HG02840 (cell line): ENCODE data around the gene CD1D.
A peak's percentile ranks its signal among the peaks of the same experiment; 100 is the strongest.

Experiments used
- ATAC-seq: cut with Tn5 transposase; IDR thresholded peaks from one replicate; pipeline ENCODE4 v1.9.1; 2021; ENCODE audit warnings: mild to moderate bottlenecking, moderate library complexity, moderate number of reproducible peaks; ENCODE audit not compliant: unreplicated experiment, low FRiP score

The CD1D gene

DNA sequence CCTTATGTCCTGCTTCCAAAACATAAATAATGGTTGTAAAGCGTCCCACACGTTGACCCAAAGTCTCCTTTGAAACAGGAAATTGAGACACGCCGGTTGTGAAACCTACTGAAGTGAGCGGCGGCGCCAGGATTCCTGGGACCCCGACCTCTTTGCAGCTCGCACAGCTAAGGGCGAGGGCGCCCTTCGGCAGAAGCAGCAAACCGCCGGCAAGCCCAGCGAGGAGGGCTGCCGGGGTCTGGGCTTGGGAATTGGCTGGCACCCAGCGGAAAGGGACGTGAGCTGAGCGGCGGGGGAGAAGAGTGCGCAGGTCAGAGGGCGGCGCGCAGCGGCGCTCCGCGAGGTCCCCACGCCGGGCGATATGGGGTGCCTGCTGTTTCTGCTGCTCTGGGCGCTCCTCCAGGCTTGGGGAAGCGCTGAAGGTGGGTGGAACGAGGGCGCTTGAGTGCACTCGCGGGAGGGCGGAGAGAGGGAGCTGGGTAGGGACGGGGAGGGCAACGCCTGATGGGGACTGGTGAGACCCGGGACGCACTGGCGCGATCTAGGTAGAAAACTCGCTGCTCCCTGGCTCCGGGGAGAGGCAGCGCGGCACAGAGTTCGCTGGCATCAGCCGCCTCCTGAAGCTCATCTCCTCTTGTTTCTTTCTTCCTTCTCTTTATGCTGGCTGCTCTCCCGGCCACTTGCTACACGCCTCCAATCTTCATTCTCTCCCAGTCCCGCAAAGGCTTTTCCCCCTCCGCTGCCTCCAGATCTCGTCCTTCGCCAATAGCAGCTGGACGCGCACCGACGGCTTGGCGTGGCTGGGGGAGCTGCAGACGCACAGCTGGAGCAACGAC, at the start of gene CD1D:
Gene CD1D, plus strand, starts transcription at position 155 of the 836 bp plus-strand sequence. Its CDS starts 207 bp downstream, at position 362.
- no peak for ATAC-seq

DNA sequence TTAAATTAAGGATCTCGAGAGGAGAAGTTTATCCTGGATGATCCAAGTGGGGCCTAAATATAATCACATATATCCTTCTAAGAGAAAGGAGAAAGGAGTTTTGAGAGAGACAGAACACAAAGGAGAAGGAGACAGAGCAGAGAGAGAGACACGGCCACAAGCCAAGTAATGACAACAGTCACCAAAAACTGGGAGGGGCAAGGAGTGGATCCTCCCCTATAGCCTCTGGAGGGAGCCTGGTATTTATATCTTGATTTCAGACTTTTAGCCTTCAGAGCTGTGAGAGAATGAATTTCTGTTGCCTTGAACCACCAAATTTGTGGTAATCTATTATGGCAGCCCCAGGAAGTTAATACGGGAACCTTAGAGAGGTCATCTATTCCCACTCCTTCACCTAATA, 49.5 kb upstream of the CD1D start:
- ATAC-seq, result no peak

DNA sequence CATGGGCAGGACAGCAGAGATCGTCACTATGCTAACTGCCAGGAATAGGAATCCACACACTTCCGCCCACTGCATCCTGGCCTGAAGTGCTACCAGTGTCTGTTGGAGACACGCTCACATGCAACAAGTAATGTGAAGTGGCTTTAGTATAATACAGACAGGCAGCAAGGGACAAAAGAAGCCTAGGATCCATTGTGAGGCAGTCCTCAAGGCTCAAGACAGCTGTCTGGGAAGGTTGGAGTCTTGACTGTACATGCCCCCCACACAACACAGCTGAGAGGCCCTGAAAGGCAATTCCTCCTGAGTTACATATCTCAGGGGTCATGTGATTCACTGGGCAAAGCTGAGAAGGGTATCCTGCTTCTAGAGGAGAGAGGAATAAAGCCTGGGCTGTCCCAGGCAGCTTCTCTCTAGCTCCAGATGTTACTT, 39.9 kb upstream of the CD1D start:
- ATAC-seq, result no peak

DNA sequence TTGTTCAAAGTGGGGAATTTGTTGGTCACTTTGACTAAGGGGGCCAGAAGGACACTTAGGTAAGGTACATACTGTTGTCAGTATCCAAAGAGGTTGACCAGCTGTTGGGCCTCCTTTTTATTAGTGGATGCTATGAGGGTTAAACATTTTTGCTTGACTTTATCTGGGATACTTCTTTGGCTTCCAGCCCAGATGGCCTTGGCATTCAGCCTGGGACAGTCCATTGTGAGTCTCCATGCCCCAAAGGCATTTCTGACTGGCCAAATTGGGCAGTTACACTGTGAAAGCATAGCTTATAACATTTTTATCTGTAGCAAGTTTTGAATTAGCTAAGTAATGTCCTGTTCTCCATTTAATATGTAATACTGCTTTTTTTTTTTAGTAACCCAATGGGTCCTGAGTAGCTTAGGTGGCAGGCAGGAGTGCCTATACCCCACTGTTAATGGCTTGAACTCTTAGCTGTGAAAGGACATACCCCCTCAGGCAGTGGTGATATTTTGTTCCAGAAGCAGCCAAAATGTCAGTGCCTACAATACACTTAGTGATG, 35.4 kb upstream of the CD1D start:
- no peak for ATAC-seq

DNA sequence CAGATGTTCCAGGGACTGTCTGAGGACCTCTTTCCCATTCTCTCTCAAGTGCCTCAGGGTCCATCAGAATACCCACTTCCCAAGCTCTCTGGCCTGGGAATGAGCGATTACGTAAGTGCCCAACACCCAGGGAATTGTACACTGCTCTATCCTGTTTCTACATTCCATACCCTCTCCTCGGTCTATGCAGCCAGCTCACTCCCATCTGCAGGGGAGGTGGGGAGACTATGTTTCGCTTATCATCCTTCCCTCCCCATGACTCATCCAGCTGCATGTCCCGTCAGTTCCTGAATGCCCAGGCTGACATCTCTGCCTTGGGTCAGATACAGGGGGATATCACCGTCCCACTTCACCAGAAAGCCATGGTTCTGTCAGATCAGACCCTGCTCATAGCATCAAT, 34.5 kb upstream of the CD1D start:
- ATAC-seq, result no peak

DNA sequence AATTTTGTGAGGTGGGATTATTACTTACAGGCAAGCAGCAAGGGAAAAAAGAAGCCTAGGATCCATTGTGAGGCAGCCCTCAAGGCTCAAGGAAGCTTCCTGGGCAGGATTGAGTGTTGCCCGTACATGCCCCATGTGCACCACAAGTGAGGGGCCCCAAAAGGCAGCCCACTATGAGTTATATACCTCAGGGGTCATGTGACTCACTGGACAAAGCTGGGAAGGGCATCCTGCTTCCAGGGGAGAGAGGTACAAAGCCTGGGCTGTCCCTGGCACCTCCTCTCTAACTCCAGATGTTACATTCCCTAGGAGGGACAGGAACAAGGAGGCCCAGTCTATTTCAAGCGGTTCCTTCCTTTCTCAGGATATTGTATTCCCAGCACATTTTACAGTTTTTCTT, 34.0 kb upstream of the CD1D start:
- ATAC-seq, result no peak

DNA sequence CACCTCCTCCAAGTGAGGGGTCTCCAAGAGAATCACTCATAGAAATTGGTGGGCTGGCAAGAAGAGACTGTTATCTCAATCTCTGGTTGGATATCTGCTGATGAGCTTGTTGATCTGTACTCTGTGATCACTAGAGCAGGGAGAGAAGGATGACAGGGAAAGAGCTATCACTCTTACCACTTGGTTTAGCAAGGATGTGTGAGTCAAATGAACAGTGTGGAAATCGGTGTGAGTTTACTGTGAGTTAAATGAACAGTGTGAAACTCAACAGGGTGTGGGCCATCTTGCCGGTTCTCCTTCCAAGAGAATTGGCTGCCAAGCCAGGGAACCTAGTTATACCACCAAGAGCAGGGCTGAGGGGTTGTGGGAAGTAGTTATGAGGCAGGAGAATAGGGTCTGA, 33.3 kb upstream of the CD1D start:
- ATAC-seq, result no peak

DNA sequence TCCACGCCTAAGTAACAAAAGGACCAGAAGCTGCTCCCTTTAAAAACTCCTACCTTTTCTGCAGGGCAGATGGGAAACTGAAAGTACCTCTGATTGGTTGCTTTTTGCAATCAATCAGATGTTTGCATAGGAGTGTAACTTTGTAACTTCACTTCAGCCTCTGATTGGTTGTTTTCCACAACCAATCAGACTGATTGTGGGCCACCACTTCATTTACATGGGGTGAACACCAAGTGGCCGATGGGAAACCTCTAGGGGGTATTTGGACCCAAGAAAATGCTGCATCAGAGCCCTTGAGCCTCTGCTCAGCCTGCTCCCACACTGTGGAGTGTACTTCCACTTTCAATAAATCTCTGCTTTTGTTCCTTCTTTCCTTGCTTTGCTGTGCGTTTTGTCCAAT, 32.8 kb upstream of the CD1D start:
- ATAC-seq, result no peak

DNA sequence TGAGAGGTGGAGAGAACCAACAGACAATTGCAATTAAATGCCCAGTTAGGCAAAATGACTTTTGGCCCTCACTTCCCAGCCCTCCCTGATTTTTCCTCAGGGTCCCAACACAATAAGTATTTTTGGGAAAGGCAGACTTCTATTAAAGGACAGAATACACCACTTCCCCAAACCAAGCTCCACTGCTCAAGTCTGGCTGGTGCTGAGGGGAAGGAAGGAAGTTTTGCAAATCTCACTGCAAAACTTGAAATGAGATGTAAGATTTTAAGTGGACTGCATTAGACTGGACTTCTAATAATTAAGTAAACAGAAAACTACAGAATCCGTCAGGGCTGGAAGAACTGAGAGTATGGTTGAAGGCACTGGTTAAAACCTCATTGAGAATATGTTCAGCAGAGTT, 32.2 kb upstream of the CD1D start:
- ATAC-seq, result no peak

DNA sequence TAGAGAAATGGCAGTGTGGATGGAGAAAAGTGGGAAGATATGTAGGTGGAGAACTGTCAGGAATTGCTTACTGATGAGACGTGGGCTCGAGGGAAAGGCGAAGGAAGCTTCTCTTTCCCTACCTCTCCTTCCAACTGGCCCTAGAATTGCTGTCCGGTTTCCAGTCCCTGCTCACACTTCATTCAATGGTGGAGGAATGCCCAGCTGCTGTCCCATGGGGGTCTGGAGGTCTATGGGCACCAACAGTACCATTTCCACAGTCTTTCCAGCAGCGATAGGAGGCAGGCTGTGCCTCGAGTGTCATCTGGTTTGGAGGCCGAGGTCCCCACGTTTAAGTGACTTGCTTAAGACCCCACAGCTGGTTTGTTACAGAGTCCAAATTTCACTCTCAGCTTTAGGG, 31.5 kb upstream of the CD1D start:
- ATAC-seq, result no peak

DNA sequence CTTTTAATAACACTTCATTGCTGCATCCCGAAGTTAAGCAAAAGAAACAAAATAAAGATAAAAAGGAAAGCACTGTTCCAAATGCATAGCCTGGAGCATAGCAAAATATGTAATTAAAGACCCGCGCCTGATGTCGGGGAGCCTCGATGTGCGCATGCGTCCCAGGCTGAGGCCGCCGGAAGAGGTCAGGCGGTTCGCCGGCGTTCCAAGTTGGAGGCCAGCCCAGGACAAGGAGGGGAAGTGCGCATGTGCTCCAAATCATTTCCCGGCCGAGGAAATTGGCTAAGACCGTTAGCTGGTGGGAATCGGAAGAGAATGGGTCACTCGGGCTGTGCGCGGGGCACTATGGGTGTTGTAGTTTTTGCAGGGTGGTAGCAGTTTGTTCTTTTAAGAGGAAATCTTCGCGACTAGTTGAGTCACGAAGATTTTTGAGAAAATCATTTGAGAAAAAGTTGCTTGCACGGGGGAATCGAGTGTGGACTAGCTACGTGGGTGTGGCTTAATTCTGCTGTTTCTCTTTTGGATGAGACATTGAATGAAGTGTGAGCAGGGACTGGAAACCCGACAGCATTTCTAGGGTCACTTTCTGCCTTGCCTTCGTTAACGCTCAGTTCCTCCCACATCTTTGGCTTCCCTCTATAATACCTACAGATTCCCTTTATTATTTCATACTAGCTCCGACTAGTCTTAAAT, 31.0 kb upstream of the CD1D start:
- no peak for ATAC-seq

DNA sequence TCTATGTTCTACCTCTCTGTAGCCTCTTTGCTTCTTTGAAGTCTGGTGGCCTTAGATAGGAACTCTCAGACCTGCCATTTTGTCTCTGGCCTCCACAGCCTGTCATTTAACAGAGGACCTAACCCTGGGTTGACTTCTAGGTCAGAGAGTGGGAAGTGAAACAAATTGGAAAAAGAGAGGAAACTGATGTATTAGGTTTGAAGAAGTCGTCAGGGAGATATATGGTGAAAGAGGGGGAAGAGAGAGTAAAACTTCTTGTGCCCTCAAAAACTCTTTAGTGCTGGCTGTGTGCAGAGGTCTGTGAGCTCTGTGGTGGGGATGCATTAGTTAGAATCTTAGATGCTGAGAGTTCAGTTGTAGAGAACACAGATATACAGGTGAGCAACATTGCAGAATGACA, 30.2 kb upstream of the CD1D start:
- no peak for ATAC-seq

DNA sequence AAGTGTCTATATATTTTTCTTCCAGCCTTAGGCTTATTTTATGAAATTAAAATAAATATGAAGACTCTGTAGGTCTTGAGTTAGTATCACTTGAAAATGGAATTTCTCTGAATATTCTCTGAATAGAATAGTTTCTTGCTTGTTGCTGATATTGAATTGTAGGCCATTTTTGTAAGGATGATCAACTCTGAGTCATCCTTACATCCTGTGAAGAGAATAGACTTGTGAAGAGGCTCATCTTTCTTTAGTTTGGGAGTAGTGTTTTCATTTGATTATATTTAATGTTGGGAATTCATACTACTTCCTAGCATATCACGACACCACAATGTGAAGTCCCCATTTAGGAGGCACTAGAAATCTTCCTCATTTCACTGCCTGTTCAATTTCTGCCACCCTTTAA, 27.5 kb upstream of the CD1D start:
- no peak for ATAC-seq

DNA sequence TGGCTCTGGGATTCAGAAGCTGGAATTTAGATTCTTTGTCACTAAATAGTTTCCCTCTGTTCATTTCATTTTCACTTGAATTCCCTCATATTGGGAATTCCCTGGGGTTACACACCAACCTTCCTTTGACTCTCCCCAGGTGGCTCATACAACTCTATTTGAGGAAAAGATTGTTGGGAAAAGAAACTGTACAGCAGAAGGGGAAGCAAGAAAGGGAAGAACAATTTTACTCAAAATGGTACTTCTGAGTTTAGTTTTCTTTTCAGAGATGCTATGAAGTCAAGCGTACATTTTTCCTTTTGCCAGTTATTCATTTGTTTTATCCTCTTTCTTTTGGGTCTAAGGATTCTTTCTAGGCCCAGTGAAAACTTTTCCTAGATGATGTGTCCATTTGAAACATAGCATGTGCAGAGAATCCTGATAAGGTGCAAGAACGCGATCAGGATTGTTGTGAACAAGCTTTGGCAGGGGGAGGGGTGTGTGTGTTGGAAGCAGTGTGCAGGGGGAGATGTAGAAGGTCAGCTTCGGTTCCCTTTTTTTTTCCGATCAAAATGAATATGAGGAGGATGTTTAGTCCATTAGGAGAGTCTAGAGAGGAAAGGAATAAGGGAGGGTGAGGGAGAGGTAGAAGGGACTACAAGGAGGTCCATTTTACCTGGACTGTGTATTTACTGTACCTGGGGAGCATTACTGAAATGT, 26.8 kb upstream of the CD1D start:
- ATAC-seq, result no peak

DNA sequence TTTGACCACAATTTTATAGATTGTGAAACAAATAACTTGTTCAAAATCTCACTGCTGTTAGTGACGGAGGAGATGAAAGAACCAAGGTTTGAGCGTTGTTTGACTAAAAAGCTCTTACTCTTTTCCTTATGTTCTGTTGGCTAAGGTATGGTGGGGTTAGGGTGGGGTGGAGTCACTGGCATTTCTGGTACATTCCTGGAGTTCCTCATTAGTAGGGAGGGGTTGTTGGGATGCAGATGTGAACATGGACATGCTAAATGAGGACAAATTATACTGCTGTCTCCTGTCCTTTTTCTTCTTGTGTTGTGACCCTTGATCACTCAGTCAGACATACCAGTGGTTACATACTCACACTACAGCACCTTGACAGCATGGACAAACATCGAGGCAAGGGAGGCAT, 26.2 kb upstream of the CD1D start:
- ATAC-seq, result no peak

DNA sequence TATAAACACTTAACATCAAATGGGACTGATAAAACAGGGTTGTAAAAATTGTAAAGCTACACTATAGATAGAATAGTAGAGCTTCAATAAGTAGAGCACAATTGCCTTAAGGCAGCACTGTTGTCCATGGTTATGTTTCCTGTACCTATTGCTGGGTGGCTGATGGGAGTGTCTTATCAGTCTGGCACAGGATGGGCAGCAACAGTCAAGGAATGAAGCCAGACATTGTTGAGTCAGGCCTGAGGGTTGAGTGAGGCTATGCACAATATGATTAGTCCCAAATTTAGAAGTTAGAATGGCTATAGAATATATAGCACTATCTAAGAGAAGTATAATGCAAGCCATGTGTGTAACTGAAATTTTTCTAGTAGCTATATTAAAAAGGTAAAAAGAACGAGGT, 25.0 kb upstream of the CD1D start:
- ATAC-seq, result no peak

DNA sequence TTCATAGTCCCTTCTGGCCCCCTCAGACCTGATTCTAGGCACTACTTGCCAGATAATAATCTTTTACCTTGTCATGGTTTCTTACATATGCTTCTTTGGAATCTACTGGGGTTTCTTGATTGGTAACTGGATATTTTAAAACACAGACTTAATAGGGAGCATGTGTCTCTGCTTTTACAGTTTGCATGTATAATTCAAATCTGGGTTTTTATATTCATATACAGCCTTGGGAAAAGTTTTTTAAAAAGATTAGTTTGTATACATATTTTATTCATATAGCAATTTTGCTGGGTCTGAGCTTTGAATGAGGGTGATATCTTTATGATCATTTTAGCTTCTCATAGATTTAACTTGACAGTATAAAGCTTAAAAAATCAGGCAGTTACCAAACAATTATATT, 21.1 kb upstream of the CD1D start:
- no peak for ATAC-seq

DNA sequence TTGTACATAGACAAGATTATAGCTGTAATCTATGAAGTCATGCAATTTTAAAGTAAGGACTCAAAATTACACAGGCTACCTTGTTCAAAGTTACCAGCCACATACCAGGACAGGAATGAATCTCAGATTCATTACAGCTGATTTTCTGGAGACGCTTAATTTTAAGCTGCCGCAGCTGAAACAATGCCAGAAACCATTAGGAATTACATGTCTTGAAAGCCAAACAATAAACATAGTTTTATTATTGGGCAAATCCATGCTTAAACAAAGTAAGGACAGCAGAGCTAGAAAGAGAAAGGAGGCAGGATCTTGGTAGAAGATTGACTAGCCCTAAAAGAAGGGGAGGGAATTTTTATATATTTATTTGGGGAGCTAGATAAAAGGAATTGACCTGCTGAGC, 19.2 kb upstream of the CD1D start:
- ATAC-seq, result no peak

DNA sequence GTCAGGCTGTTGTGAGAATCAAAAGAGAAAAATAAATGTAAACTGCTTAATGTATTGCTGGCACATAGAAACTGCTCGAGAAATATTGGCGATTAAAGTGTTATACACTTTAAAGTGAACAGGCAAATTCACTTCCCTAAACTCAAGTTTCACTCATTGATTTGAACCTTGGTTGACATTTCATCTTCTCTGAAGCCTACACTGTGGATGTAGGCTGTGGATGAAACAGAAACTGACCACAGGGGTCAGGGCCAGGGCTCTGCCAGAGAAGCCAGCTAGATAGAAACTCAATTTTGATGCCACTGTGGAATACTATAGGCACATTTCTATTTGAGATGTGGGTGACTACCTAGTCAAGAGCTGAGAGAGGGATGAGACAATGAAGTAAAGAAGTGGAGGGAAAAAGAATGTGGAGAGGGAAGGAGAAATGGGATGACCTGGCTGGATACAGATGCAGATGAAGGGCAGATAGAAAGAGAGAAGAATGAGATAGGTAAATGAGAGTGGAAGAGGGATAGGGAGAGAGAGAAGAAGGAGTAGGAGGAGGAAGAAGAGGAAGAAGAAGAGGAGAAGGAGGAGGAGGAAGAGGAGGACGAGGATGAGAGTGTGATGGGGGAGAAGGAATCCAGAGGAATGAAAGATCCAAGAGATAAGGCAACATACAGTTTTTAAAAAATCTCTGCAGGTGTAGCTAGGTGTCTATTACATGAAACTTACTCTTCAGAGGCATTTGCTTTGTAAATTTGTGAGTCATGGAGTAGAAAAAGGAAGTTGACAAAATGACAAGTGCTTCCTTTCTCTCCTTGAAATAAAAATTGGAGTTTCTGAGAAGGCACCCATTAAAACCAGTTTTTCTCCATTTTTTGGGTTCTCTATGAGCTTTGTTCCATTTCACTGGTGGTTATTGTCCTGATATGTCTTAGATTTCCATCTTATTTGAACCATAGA, 17.4 kb upstream of the CD1D start:
- ATAC-seq, result peak; percentile 84

DNA sequence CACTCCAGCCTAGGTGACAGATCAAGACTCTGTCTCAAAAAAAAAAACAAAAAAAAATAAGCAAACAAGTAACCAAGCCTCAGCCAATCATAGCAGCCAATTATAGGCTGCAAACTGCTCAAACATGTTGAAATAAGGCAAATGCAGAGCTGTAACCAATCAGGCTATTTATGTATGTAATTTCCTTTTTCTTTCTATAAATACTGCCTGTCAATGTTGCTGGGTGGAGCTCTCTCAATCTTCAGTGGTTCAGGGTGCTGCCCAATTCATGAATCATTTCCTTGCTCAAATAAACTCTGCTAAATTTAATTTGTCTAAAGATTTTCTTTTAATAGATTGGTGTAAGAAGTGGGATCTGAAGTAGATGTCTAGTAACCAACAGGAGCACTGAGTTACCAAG, 11.6 kb upstream of the CD1D start:
- no peak for ATAC-seq
